H9 (cell line): ENCODE measurements around the gene CST4. TPM values are rescaled to one million over a fixed set of nuclear protein-coding genes. Genes with fewer than 3 reads are reported as not detected.

Source experiments
- DNase-seq: peaks from one replicate; pipeline ENCODE4 v3.0.0-alpha.2; 2017
- H2AFZ ChIP-seq: one replicate; pipeline ENCODE4 v1.6.1; 2013; ENCODE audit warnings: mild to moderate bottlenecking, low read length, control low read depth, moderate library complexity
- H2AK5ac ChIP-seq: 2 replicates; pipeline ENCODE4 v1.6.1; 2013; ENCODE audit warnings: low read length, control low read depth, mixed read lengths; ENCODE audit not compliant: insufficient read length
- H2BK120ac ChIP-seq: one replicate; pipeline ENCODE4 v1.6.1; 2013; ENCODE audit warnings: low read depth, mild to moderate bottlenecking, low read length, control low read depth, inconsistent platforms; ENCODE audit not compliant: poor library complexity, severe bottlenecking
- H2BK12ac ChIP-seq: 2 replicates; pipeline ENCODE4 v1.6.1; 2013; ENCODE audit warnings: low read length, control low read depth, mixed read lengths, low read depth; ENCODE audit not compliant: insufficient read length
- H2BK15ac ChIP-seq: 2 replicates; pipeline ENCODE4 v1.6.1; 2013; ENCODE audit warnings: low read depth, low read length, control low read depth
- H2BK20ac ChIP-seq: one replicate; pipeline ENCODE4 v1.6.1; 2013; ENCODE audit warnings: low read depth, mild to moderate bottlenecking, low read length, control low read depth, inconsistent platforms; ENCODE audit not compliant: poor library complexity, severe bottlenecking
- H2BK5ac ChIP-seq: 2 replicates; pipeline ENCODE4 v1.6.1; 2013; ENCODE audit warnings: low read length, control low read depth, mixed read lengths; ENCODE audit not compliant: insufficient read length
- H3K14ac ChIP-seq: 2 replicates; pipeline ENCODE4 v1.6.1; 2013; ENCODE audit warnings: low read length, control low read depth; ENCODE audit not compliant: insufficient read depth
- H3K18ac ChIP-seq: 2 replicates; pipeline ENCODE4 v1.6.1; 2013; ENCODE audit warnings: low read depth, mild to moderate bottlenecking, mixed read lengths, low read length, control low read depth; ENCODE audit not compliant: insufficient read length
- H3K23ac ChIP-seq: 2 replicates; pipeline ENCODE4 v1.6.1; 2013; ENCODE audit warnings: low read length, control low read depth, mixed read lengths, low read depth; ENCODE audit not compliant: insufficient read length
- H3K23me2 ChIP-seq: 2 replicates; pipeline ENCODE4 v1.6.1; 2013; ENCODE audit warnings: low read depth, mild to moderate bottlenecking, mixed read lengths, low read length, control low read depth; ENCODE audit not compliant: insufficient read length, poor library complexity, severe bottlenecking
- H3K27ac ChIP-seq: 2 replicates; pipeline ENCODE4 v1.5.1; 2013; ENCODE audit warnings: low read length, control low read depth, mixed read lengths, low read depth; ENCODE audit not compliant: insufficient read length
- H3K27me3 ChIP-seq: 2 replicates; pipeline ENCODE4 v1.6.1; 2013; ENCODE audit warnings: low read length, control low read depth, inconsistent platforms; ENCODE audit not compliant: insufficient read depth
- H3K4ac ChIP-seq: 2 replicates; pipeline ENCODE4 v1.6.1; 2013; ENCODE audit warnings: low read depth, mild to moderate bottlenecking, control low read depth, inconsistent platforms, low read length, moderate library complexity
- H3K4me1 ChIP-seq: 2 replicates; pipeline ENCODE4 v1.6.1; 2013; ENCODE audit warnings: low read length, control low read depth, inconsistent platforms; ENCODE audit not compliant: insufficient read depth
- H3K4me2 ChIP-seq: 2 replicates; pipeline ENCODE4 v1.6.1; 2013; ENCODE audit warnings: low read length, control low read depth, mixed read lengths; ENCODE audit not compliant: insufficient read length, insufficient read depth
- H3K56ac ChIP-seq: 2 replicates; pipeline ENCODE4 v1.6.1; 2013; ENCODE audit warnings: low read depth, mild to moderate bottlenecking, mixed read lengths, low read length, control low read depth; ENCODE audit not compliant: insufficient read length
- H3K79me1 ChIP-seq: 2 replicates; pipeline ENCODE4 v1.6.1; 2013; ENCODE audit warnings: low read depth, mild to moderate bottlenecking, moderate library complexity, low read length, control low read depth, inconsistent platforms; ENCODE audit not compliant: insufficient read depth, poor library complexity, severe bottlenecking
- H3K79me2 ChIP-seq: 2 replicates; pipeline ENCODE4 v1.6.1; 2013; ENCODE audit warnings: low read length, control low read depth, inconsistent platforms; ENCODE audit not compliant: insufficient read depth
- H3K9ac ChIP-seq: 2 replicates; pipeline ENCODE4 v1.6.1; 2013; ENCODE audit warnings: low read length, control low read depth, mixed read lengths; ENCODE audit not compliant: insufficient read length; ENCODE audit errors: extremely low read depth
- H3K9me3 ChIP-seq: one replicate; pipeline ENCODE4 v1.6.1; 2013; ENCODE audit warnings: low read depth, low read length, inconsistent platforms; ENCODE audit not compliant: control insufficient read depth
- H3T11ph ChIP-seq: one replicate; pipeline ENCODE4 v1.6.1; 2013; ENCODE audit warnings: mild to moderate bottlenecking, low read length, control low read depth, inconsistent platforms
- H4K20me1 ChIP-seq: one replicate; pipeline ENCODE4 v1.6.1; 2013; ENCODE audit not compliant: control insufficient read depth, insufficient read length, insufficient read depth
- H4K5ac ChIP-seq: 2 replicates; pipeline ENCODE4 v1.6.1; 2013; ENCODE audit warnings: low read depth, mild to moderate bottlenecking, mixed read lengths, low read length, control low read depth; ENCODE audit not compliant: insufficient read length
- H4K8ac ChIP-seq: replicated peaks from 2 replicates; pipeline ENCODE4 v1.6.1; 2013; ENCODE audit warnings: low read length, control low read depth, mixed read lengths, low read depth; ENCODE audit not compliant: insufficient read length
- H4K91ac ChIP-seq: 2 replicates; pipeline ENCODE4 v1.6.1; 2013; ENCODE audit warnings: low read depth, mild to moderate bottlenecking, moderate library complexity, mixed read lengths, low read length, control low read depth; ENCODE audit not compliant: insufficient read length
- H3K27ac Mint-ChIP-seq, 3 experiments: 2 replicates in 2 of 3; 3 replicates in 1 of 3; pipeline ENCODE4 v1.8.0; 2020 to 2021; ENCODE audit warnings: mixed read lengths in 3 of 3, mild to moderate bottlenecking in 1 of 3, moderate library complexity in 1 of 3
- H3K27me3 Mint-ChIP-seq: 2 replicates; pipeline ENCODE4 v1.8.0; 2021; ENCODE audit warnings: low read depth, mild to moderate bottlenecking, moderate library complexity, mixed read lengths
- H3K36me3 Mint-ChIP-seq, 3 experiments: 2 replicates in 2 of 3; 3 replicates in 1 of 3; pipeline ENCODE4 v1.8.0; 2020 to 2021; ENCODE audit warnings: low read depth in 3 of 3, mixed read lengths in 3 of 3; ENCODE audit not compliant: insufficient read depth in 1 of 3
- H3K4me1 Mint-ChIP-seq, 2 experiments: 2 replicates each; pipeline ENCODE4 v1.8.0; 2020; ENCODE audit warnings: mixed read lengths in 2 of 2
- H3K4me3 Mint-ChIP-seq, 2 experiments: 2 replicates in 1 of 2; 3 replicates in 1 of 2; pipeline ENCODE4 v1.8.0; 2020 to 2021; ENCODE audit warnings: mild to moderate bottlenecking in 2 of 2, mixed read lengths in 2 of 2, moderate library complexity in 1 of 2
- H3K9me3 Mint-ChIP-seq, 2 experiments: 2 replicates in 1 of 2; 3 replicates in 1 of 2; pipeline ENCODE4 v1.8.0; 2020; ENCODE audit warnings: mild to moderate bottlenecking in 2 of 2, mixed read lengths in 2 of 2, moderate library complexity in 1 of 2
- CTCF ChIP-seq: fragments of 200-600 bp; sonication (generic); conservative IDR thresholded peaks from 3 replicates; pipeline ENCODE4 v1.8.0; 2021; ENCODE audit warnings: antibody characterized with exemption, mild to moderate bottlenecking
- WGBS: extraction: QIAGEN DNeasy Blood & Tissue Kit; methylation state at CpG from one replicate; pipeline ENCODE4 v1.1.7; 2013; ENCODE audit warnings: missing lambda C conversion rate, low lambda C conversion rate, mixed read lengths; ENCODE audit not compliant: insufficient read length; ENCODE audit errors: extremely low coverage; 5-methylcytosine and 5-hydroxymethylcytosine counted together
- total RNA-seq: library from RNA; stranded (reverse); gene quantifications from 2 replicates; pipeline ENCODE4 v1.2.1, GENCODE V29; 2021

Gene CST4
- total RNA-seq, 1 experiment from 2014 or later = not detected

GRCh38 chr20:23654000-23654399, 34.8 kb downstream of the CST4 start:
- H3T11ph ChIP-seq = no peak overlapping the region
- H2BK20ac ChIP-seq = no peak overlapping the region
- no peak overlapping the region for H3K18ac ChIP-seq
- H4K8ac ChIP-seq = no peak overlapping the region
- no peak overlapping the region for H2BK12ac ChIP-seq
- no peak overlapping the region for H3K27ac Mint-ChIP-seq
- no peak overlapping the region for H2AK5ac ChIP-seq
- H3K27ac ChIP-seq = no peak overlapping the region
- H3K27me3 Mint-ChIP-seq = no peaks in the 10 kb centered on the region; the same call in none of the 2 replicates
- H2AFZ ChIP-seq = no peak overlapping the region
- H3K56ac ChIP-seq = no peak overlapping the region
- TF ChIP-seq CTCF = no peak
- H4K5ac ChIP-seq = no peak overlapping the region
- H3K79me2 ChIP-seq = no peaks in the 10 kb centered on the region
- no peak overlapping the region for H2BK120ac ChIP-seq
- H3K79me1 ChIP-seq = no peaks in the 10 kb centered on the region
- H3K4me2 ChIP-seq = no peak overlapping the region
- no peaks in the 10 kb centered on the region for H3K9me3 ChIP-seq
- H4K91ac ChIP-seq = no peak overlapping the region
- no peaks in the 10 kb centered on the region for H3K23me2 ChIP-seq
- H3K9ac ChIP-seq = no peak overlapping the region
- H3K4me1 Mint-ChIP-seq = peaks cover 0 to 16% of the 10 kb centered on the region in 2 experiments; a peak in 3 of 4 replicates
- no peak overlapping the region for H2BK15ac ChIP-seq
- no peak overlapping the region for H3K14ac ChIP-seq
- no peaks in the 10 kb centered on the region for H3K9me3 Mint-ChIP-seq
- DNase-seq = no peak
- no peak overlapping the region for H3K4ac ChIP-seq
- no peaks in the 10 kb centered on the region for H3K27me3 ChIP-seq
- no CpG with 5 or more reads among the region's 2 CpGs for WGBS
- no peaks in the 10 kb centered on the region for H4K20me1 ChIP-seq
- H3K36me3 Mint-ChIP-seq = no peaks in the 10 kb centered on the region
- no peak overlapping the region for H3K23ac ChIP-seq
- no peak overlapping the region for H3K4me3 Mint-ChIP-seq
- no peak overlapping the region for H2BK5ac ChIP-seq
- no peaks in the 10 kb centered on the region for H3K4me1 ChIP-seq
